HCT116 (cell line): ENCODE measurements around the gene PLD2. TPM values are rescaled to one million over a fixed set of nuclear protein-coding genes. Genes with fewer than 3 reads are reported as not detected.

ENCODE experiments used
- ATAC-seq: fragments of 200-7000 bp; cut with Tn5 transposase; 2 replicates; pipeline ENCODE4 v1.9.1; 2020; ENCODE audit warnings: mild to moderate bottlenecking, moderate library complexity
- BruUV-seq: library from RNA; stranded (reverse); fragments of 400-500 nt; replicated peaks from 2 replicates; lab custom pipeline; 2021; lab: Mats Ljungman, UMichigan
- CTCF ChIA-PET: fragments of 300-600 bp; sonication (Branson Sonifier 250); formaldehyde crosslinking; loops from one replicate; lab custom pipeline; 2021; ENCODE audit warnings: antibody characterized with exemption; lab: Charles Lee
- POLR2A ChIA-PET: fragments of 300-600, 350-600 bp; sonication (Branson Sonifier 250); formaldehyde crosslinking; loops from one replicate; lab custom pipeline; 2021; ENCODE audit warnings: antibody characterized with exemption; lab: Charles Lee
- RAD21 ChIA-PET, 2 experiments: fragments of 300-600 bp; sonication (Branson Sonifier 250); formaldehyde crosslinking; loops; one replicate each; lab custom pipeline; 2023; ENCODE audit warnings: low total read pairs in 2 of 2; ENCODE audit not compliant: uncharacterized antibody in 2 of 2, unreplicated experiment in 2 of 2, low non-redundant PET in 1 of 2; lab: Charles Lee
- DNase-seq: peaks from one replicate; pipeline ENCODE4 v3.0.0-alpha.2; 2010; ENCODE audit warnings: low read depth, low spot score
- H2AFZ ChIP-seq: fragments of 200-600 bp; shearing (Covaris generic), sonication (generic); 2 replicates; pipeline ENCODE4 v1.6.1; 2017; ENCODE audit warnings: low read depth, mixed run types, mixed read lengths, antibody characterized with exemption, low read length; ENCODE audit not compliant: poor library complexity, severe bottlenecking
- H3K27ac ChIP-seq: 2 replicates; pipeline ENCODE4 v1.5.1; 2012; ENCODE audit warnings: low read depth, low read length
- H3K27me3 ChIP-seq: fragments of 200-600 bp; sonication (generic); 2 replicates; pipeline ENCODE4 v1.6.1; 2016; ENCODE audit warnings: mixed run types, low read length, mixed read lengths; ENCODE audit not compliant: insufficient read depth
- H3K36me3 ChIP-seq, 2 experiments: fragments of 200-500 bp in 1 of 2; fragments of 200-600 bp in 1 of 2; sonication (Bioruptor generic) in 1 of 2; sonication (generic) in 1 of 2; 2 replicates each; pipeline versions ENCODE4 v1.5.1 to v1.6.1; 2014 to 2016; ENCODE audit warnings: low read length in 2 of 2, inconsistent platforms in 1 of 2, mixed read lengths in 1 of 2, mixed run types in 1 of 2; ENCODE audit not compliant: insufficient read depth in 2 of 2, control insufficient read depth in 1 of 2
- H3K4me1 ChIP-seq, 2 experiments: fragments of 200-600 bp in 1 of 2; sonication (generic) in 1 of 2; 2 replicates each; pipeline versions ENCODE4 v1.5.1 to v1.6.1; 2012 to 2017; ENCODE audit warnings: low read length in 2 of 2, inconsistent platforms in 1 of 2, mild to moderate bottlenecking in 1 of 2, mixed read lengths in 1 of 2, mixed run types in 1 of 2, moderate library complexity in 1 of 2; ENCODE audit not compliant: insufficient read depth in 2 of 2, control insufficient read depth in 1 of 2
- H3K4me2 ChIP-seq: fragments of 200-600 bp; sonication (generic); 2 replicates; pipeline ENCODE4 v1.6.1; 2017; ENCODE audit warnings: mixed run types, low read length, mixed read lengths
- H3K4me3 ChIP-seq, 2 experiments: fragments of 200-600 bp in 1 of 2; sonication (generic) in 1 of 2; replicated peaks in 1 of 2; 2 replicates each; pipeline ENCODE4 v1.5.1; 2011 to 2016; ENCODE audit warnings: low read length in 2 of 2, control low read depth in 1 of 2, low read depth in 1 of 2, mild to moderate bottlenecking in 1 of 2, mixed read lengths in 1 of 2, mixed run types in 1 of 2
- H3K79me2 ChIP-seq: fragments of 200-600 bp; sonication (generic); 2 replicates; pipeline ENCODE4 v1.6.1; 2017; ENCODE audit warnings: mild to moderate bottlenecking, mixed run types, low read length, moderate library complexity, mixed read lengths; ENCODE audit not compliant: insufficient read depth
- H3K9ac ChIP-seq: fragments of 200-600 bp; sonication (generic); 2 replicates; pipeline ENCODE4 v1.6.1; 2016; ENCODE audit warnings: low read length, mixed read lengths
- H3K9me2 ChIP-seq: fragments of 200-600 bp; sonication (generic), shearing (Covaris generic); 2 replicates; pipeline ENCODE4 v1.6.1; 2017; ENCODE audit warnings: mixed run types, mild to moderate bottlenecking, moderate library complexity; ENCODE audit not compliant: insufficient read depth
- H3K9me3 ChIP-seq, 2 experiments: fragments of 200-500 bp in 1 of 2; fragments of 200-600 bp in 1 of 2; sonication (Bioruptor generic) in 1 of 2; sonication (generic) in 1 of 2; 2 replicates each; pipeline ENCODE4 v1.6.1; 2014 to 2017; ENCODE audit warnings: low read length in 2 of 2, mixed read lengths in 2 of 2, inconsistent platforms in 1 of 2, low read depth in 1 of 2, mild to moderate bottlenecking in 1 of 2, mixed run types in 1 of 2, moderate library complexity in 1 of 2; ENCODE audit not compliant: control insufficient read depth in 1 of 2, insufficient read depth in 1 of 2
- H4K20me1 ChIP-seq: fragments of 200-600 bp; sonication (generic), shearing (Covaris generic); 2 replicates; pipeline ENCODE4 v1.6.1; 2017; ENCODE audit warnings: mixed run types, mild to moderate bottlenecking, moderate library complexity; ENCODE audit not compliant: insufficient read depth
- CEBPB ChIP-seq: IDR thresholded peaks from 2 replicates; pipeline ENCODE4 v1.6.1; 2012; ENCODE audit warnings: low read depth
- ELF1 ChIP-seq: IDR thresholded peaks from 2 replicates; pipeline ENCODE4 v1.6.1; 2012; ENCODE audit warnings: low read depth, borderline replicate concordance
- EZH2phosphoT487 ChIP-seq: fragments of 200-600 bp; IDR thresholded peaks from 2 replicates; pipeline ENCODE4 v1.6.1; 2018; ENCODE audit warnings: antibody characterized with exemption, borderline replicate concordance
- FOSL1 ChIP-seq: IDR thresholded peaks from 2 replicates; pipeline ENCODE4 v1.6.1; 2012; ENCODE audit warnings: low read depth
- JUND ChIP-seq: IDR thresholded peaks from 2 replicates; pipeline ENCODE4 v1.6.1; 2012
- POLR2A ChIP-seq: IDR thresholded peaks from 2 replicates; pipeline ENCODE4 v1.7.0; 2011; ENCODE audit warnings: borderline replicate concordance; ENCODE audit not compliant: insufficient read depth, insufficient read length; ENCODE audit errors: extremely low read depth
- RAD21 ChIP-seq: IDR thresholded peaks from 2 replicates; pipeline ENCODE4 v1.6.1; 2012; ENCODE audit warnings: low read depth, mild to moderate bottlenecking
- SIN3A ChIP-seq: IDR thresholded peaks from 2 replicates; pipeline ENCODE4 v1.6.1; 2012; ENCODE audit warnings: low read depth
- SP1 ChIP-seq: IDR thresholded peaks from 2 replicates; pipeline ENCODE4 v1.6.1; 2012; ENCODE audit warnings: low read depth
- SRF ChIP-seq: IDR thresholded peaks from 2 replicates; pipeline ENCODE4 v1.6.1; 2012; ENCODE audit warnings: low read depth
- TCF7L2 ChIP-seq: IDR thresholded peaks from 2 replicates; pipeline ENCODE4 v1.7.0; 2011; ENCODE audit warnings: borderline replicate concordance, inconsistent platforms; ENCODE audit not compliant: insufficient read depth, insufficient read length; ENCODE audit errors: extremely low read depth
- ZFX ChIP-seq: fragments of 450-650 bp; IDR thresholded peaks from 2 replicates; pipeline ENCODE4 v1.6.1; 2017
- ZNF274 ChIP-seq: fragments of 200-500 bp; sonication (Bioruptor generic); IDR thresholded peaks from 2 replicates; pipeline ENCODE4 v1.6.1; 2014; ENCODE audit warnings: mild to moderate bottlenecking, low read depth, low read length, inconsistent platforms
- intact Hi-C: fragments of 100-400 bp; cut with micrococcal nuclease; formaldehyde crosslinking; loops from 2 replicates; pipeline ENCODE4 v1.10.0; 2022
- total RNA-seq: library from RNA; stranded (reverse); gene quantifications from one replicate; pipeline ENCODE4 v1.2.1, GENCODE V29; 2021; ENCODE audit not compliant: unreplicated experiment
- TF ChIP-seq, protein P1 (sequence below): IDR thresholded peaks from 2 replicates; pipeline ENCODE4 v1.6.1; 2012
- TF ChIP-seq, protein P2 (sequence below), 3 experiments: fragments of 200-600 bp in 1 of 3; sonication (generic) in 1 of 3; IDR thresholded peaks in 2 of 3; conservative IDR thresholded peaks in 1 of 3; 2 replicates each; pipeline ENCODE4 v1.5.1; 2012 to 2017; ENCODE audit warnings: low read depth in 2 of 3, low read length in 2 of 3, antibody characterized with exemption in 1 of 3, borderline replicate concordance in 1 of 3, control low read depth in 1 of 3, mild to moderate bottlenecking in 1 of 3, mixed read lengths in 1 of 3, mixed run types in 1 of 3, moderate library complexity in 1 of 3; ENCODE audit not compliant: insufficient read depth in 1 of 3
- TF ChIP-seq, protein P3 (sequence below): IDR thresholded peaks from 2 replicates; pipeline ENCODE4 v1.6.1; 2012

PLD2 gene
- total RNA-seq, 1 experiment from 2014 or later = 47.7 TPM

DNA sequence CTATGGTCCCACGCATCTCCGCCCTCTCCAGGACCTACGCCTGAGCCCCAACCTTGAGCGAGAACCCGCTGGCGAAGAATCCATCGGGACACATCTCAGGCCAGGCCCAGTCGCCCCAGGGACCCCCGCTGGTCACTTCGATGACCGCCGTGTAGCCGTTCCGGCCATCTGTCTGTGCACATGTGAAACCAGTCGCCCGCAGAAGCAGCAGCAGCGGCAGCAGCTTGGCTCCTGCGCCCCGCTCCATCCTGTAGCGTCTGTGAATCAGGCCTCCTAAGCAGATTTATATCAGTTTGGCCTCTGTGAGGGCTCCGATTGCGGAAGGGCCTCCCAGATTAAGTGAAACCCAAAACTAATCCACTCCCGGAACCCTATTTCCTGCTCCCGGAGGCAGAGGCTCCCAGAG, 20.8 kb upstream of the PLD2 start, which contains the start of gene VMO1:
VMO1 (minus strand) TSS at position 259 of the 406 bp plus-strand sequence; CDS start at position 247, 12 bp downstream.
- H3K27me3 ChIP-seq = no peaks in the 10 kb centered on the region
- H4K20me1 ChIP-seq = no peaks in the 10 kb centered on the region
- H3K36me3 ChIP-seq = no peaks in the 10 kb centered on the region
- H3K9me2 ChIP-seq = no peaks in the 10 kb centered on the region
- BruUV-seq = no TSS peak
- peak within 1 kb of the TSS; percentile 22; the same call in 1 of the 2 replicates for H3K27ac ChIP-seq
- ChIA-PET CTCF (no interaction called here), POLR2A (no interaction called here), RAD21 (no interaction called here)
- no peaks in the 10 kb centered on the region for H3K9me3 ChIP-seq
- H3K4me3 ChIP-seq = no peak within 1 kb of the TSS
- no peak within 1 kb of the TSS for H2AFZ ChIP-seq
- intact Hi-C loops = no loop called here
- DNase-seq (no peak), ATAC-seq (no peak)
- peaks cover 24 to 36% of the 10 kb centered on the region in 2 experiments for H3K4me1 ChIP-seq
- H3K9ac ChIP-seq = no peak within 1 kb of the TSS
- TF ChIP-seq EZH2phosphoT487 (no peak), ZNF274 (no peak), ELF1 (no peak), POLR2A (no peak), RAD21 (no peak), CEBPB (no peak), TCF7L2 (no peak), SP1 (no peak), SRF (no peak), FOSL1 (no peak), ZFX (no peak), SIN3A (no peak), JUND (no peak)
- TF ChIP-seq, protein P1, sequence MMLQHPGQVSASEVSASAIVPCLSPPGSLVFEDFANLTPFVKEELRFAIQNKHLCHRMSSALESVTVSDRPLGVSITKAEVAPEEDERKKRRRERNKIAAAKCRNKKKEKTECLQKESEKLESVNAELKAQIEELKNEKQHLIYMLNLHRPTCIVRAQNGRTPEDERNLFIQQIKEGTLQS = no peak
- TF ChIP-seq, protein P2, sequence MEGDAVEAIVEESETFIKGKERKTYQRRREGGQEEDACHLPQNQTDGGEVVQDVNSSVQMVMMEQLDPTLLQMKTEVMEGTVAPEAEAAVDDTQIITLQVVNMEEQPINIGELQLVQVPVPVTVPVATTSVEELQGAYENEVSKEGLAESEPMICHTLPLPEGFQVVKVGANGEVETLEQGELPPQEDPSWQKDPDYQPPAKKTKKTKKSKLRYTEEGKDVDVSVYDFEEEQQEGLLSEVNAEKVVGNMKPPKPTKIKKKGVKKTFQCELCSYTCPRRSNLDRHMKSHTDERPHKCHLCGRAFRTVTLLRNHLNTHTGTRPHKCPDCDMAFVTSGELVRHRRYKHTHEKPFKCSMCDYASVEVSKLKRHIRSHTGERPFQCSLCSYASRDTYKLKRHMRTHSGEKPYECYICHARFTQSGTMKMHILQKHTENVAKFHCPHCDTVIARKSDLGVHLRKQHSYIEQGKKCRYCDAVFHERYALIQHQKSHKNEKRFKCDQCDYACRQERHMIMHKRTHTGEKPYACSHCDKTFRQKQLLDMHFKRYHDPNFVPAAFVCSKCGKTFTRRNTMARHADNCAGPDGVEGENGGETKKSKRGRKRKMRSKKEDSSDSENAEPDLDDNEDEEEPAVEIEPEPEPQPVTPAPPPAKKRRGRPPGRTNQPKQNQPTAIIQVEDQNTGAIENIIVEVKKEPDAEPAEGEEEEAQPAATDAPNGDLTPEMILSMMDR (IDR thresholded peaks at IDR 0.05 in 2 of 3, conservative IDR thresholded peaks at IDR 0.05 in 1 of 3; ENCODE audit: borderline replicate concordance in 1 of 3, insufficient read depth in 1 of 3, low read depth in 2 of 3, low read length in 2 of 3) = no peak
- TF ChIP-seq, protein P3, sequence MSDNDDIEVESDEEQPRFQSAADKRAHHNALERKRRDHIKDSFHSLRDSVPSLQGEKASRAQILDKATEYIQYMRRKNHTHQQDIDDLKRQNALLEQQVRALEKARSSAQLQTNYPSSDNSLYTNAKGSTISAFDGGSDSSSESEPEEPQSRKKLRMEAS = no peak
- H3K4me2 ChIP-seq = no peak within 1 kb of the TSS
- H3K79me2 ChIP-seq = peaks cover 8% of the 10 kb centered on the region; the same call in 1 of the 2 replicates
